Hepatocyte (in vitro differentiated cells): ENCODE data around the gene CMIP.

Experiments used
- EZH2 ChIP-seq: fragments of 200-600 bp; sonication (generic); IDR thresholded peaks from 2 replicates; pipeline ENCODE4 v1.6.1; 2016; ENCODE audit warnings: antibody characterized with exemption, mild to moderate bottlenecking, borderline replicate concordance
- TF ChIP-seq, protein P1 (sequence below): fragments of 200-600 bp; sonication (generic); IDR thresholded peaks from 2 replicates; pipeline ENCODE4 v1.5.1; 2016; ENCODE audit warnings: antibody characterized with exemption, mild to moderate bottlenecking; ENCODE audit not compliant: poor library complexity

DNA sequence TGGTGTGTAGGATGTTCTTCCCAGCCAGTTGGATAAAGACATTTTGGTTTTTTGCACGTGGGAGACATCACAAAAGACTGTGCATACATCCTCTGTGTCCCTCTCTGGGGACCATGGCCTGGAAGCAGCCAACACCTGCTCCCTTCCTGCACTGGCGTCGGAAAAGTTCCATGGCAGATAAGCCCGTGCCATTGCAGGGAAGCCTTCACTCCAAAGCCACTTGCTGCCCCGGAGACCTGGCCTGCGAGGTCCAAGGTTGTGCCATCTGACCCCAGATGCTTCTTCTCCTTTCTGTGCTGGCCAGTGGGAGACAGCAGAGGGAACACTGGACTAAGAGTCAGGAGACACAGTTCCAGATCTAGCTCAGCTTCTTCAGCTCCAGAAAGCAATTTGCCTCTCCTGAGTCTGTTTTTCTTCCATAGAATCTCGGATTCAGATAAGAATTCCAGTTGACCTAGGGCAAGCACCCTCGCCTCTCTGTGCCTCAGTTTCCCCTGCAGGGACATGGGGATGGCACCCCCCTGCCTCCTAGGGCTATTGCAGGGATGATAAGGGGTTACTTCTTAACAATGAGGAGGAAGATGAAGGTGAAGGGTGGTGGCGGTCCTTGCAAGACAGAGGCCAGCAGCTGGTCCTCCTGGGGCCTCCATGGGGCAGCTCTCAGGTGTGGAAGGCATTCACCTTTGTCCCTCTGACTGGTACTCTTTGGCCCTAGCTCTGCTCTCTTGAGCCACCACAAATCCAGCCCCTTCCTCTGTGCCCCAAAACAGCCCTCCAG is 134.2 kb downstream of the CMIP start:
- TF ChIP-seq, protein P1, sequence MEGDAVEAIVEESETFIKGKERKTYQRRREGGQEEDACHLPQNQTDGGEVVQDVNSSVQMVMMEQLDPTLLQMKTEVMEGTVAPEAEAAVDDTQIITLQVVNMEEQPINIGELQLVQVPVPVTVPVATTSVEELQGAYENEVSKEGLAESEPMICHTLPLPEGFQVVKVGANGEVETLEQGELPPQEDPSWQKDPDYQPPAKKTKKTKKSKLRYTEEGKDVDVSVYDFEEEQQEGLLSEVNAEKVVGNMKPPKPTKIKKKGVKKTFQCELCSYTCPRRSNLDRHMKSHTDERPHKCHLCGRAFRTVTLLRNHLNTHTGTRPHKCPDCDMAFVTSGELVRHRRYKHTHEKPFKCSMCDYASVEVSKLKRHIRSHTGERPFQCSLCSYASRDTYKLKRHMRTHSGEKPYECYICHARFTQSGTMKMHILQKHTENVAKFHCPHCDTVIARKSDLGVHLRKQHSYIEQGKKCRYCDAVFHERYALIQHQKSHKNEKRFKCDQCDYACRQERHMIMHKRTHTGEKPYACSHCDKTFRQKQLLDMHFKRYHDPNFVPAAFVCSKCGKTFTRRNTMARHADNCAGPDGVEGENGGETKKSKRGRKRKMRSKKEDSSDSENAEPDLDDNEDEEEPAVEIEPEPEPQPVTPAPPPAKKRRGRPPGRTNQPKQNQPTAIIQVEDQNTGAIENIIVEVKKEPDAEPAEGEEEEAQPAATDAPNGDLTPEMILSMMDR = no peak
- TF ChIP-seq EZH2 = no peak
